Endodermal cell (in vitro differentiated cells): ENCODE measurements around the gene HOXD10. TPM values are rescaled to one million over a fixed set of nuclear protein-coding genes. Genes with fewer than 3 reads are reported as not detected.

Source experiments
- DNase-seq: peaks from one replicate; pipeline ENCODE4 v3.0.0-alpha.2; 2017
- H3K27ac ChIP-seq: 2 replicates; pipeline ENCODE4 v1.5.1; 2013; ENCODE audit warnings: mild to moderate bottlenecking, low read depth, low read length, moderate library complexity
- H3K27me3 ChIP-seq: 2 replicates; pipeline ENCODE4 v1.6.1; 2013; ENCODE audit warnings: mild to moderate bottlenecking, low read length, moderate library complexity; ENCODE audit not compliant: insufficient read depth, control insufficient read depth, poor library complexity, severe bottlenecking
- H3K36me3 ChIP-seq: 2 replicates; pipeline ENCODE4 v1.7.0; 2013; ENCODE audit warnings: mild to moderate bottlenecking, low read length, moderate library complexity; ENCODE audit not compliant: control insufficient read depth, insufficient read depth
- H3K4me1 ChIP-seq: one replicate; pipeline ENCODE4 v1.7.0; 2013; ENCODE audit warnings: low read length; ENCODE audit not compliant: control insufficient read depth, insufficient read depth
- H3K4me3 ChIP-seq: 2 replicates; pipeline ENCODE4 v1.5.1; 2013; ENCODE audit warnings: mild to moderate bottlenecking, low read length, moderate library complexity
- H3K9ac ChIP-seq: 2 replicates; pipeline ENCODE4 v1.6.1; 2013; ENCODE audit warnings: mild to moderate bottlenecking, low read length, moderate library complexity; ENCODE audit not compliant: poor library complexity, severe bottlenecking; ENCODE audit errors: extremely low read depth
- H3K9me3 ChIP-seq: 2 replicates; pipeline ENCODE4 v1.6.1; 2013; ENCODE audit warnings: mild to moderate bottlenecking, low read length, moderate library complexity; ENCODE audit not compliant: control insufficient read depth
- H3K27ac Mint-ChIP-seq: 2 replicates; pipeline ENCODE4 v1.8.0; 2020; ENCODE audit warnings: mixed read lengths
- H3K27me3 Mint-ChIP-seq: 2 replicates; pipeline ENCODE4 v1.8.0; 2021; ENCODE audit warnings: mild to moderate bottlenecking, mixed read lengths; ENCODE audit not compliant: insufficient read depth
- H3K36me3 Mint-ChIP-seq: 2 replicates; pipeline ENCODE4 v1.8.0; 2020; ENCODE audit warnings: low read depth, mixed read lengths
- H3K4me1 Mint-ChIP-seq: 2 replicates; pipeline ENCODE4 v1.8.0; 2020; ENCODE audit warnings: mixed read lengths
- H3K4me3 Mint-ChIP-seq: 2 replicates; pipeline ENCODE4 v1.8.0; 2020; ENCODE audit warnings: mild to moderate bottlenecking, moderate library complexity, mixed read lengths
- H3K9me3 Mint-ChIP-seq: 2 replicates; pipeline ENCODE4 v1.8.0; 2020; ENCODE audit warnings: mild to moderate bottlenecking, mixed read lengths
- CTCF ChIP-seq: fragments of 200-600 bp; sonication (generic); conservative IDR thresholded peaks from 2 replicates; pipeline ENCODE4 v1.5.0; 2021; ENCODE audit warnings: antibody characterized with exemption, mild to moderate bottlenecking
- WGBS, 2 experiments: methylation state at CpG; one replicate each; pipeline versions ENCODE4 v1.1.5 to v1.1.7; 2013; ENCODE audit warnings: missing lambda C conversion rate in 2 of 2, mixed read lengths in 1 of 2; ENCODE audit not compliant: insufficient coverage in 1 of 2, insufficient read length in 1 of 2; 5-methylcytosine and 5-hydroxymethylcytosine counted together
- total RNA-seq, 2 donors: library from RNA; stranded (reverse); fragmentation: NEBNext Ultra II Directional in 1 of 2; extraction: Animal tissue kit (Norgen Biotek cat#: 25700) in 1 of 2; gene quantifications; 2 replicates in 1 of 2; 3 replicates in 1 of 2; pipeline ENCODE4 v1.2.1, GENCODE V29; 2021

The HOXD10 gene
- total RNA-seq, 2 donors from 2014 or later = not detected

GRCh38 chr2:176098366-176099158, 18.0 kb upstream of the HOXD10 start:
- Mint-ChIP-seq H3K27ac (no peak overlapping the region), H3K4me1 (peaks cover 28% of the 10 kb centered on the region), H3K9me3 (no peaks in the 10 kb centered on the region), H3K36me3 (no peaks in the 10 kb centered on the region), H3K27me3 (peaks cover 100% of the 10 kb centered on the region), H3K4me3 (peak overlapping the region; percentile 43)
- Histone ChIP-seq H3K27ac (no peak overlapping the region), H3K4me3 (peak overlapping the region; percentile 61), H3K4me1 (no peaks in the 10 kb centered on the region), H3K36me3 (no peaks in the 10 kb centered on the region), H3K9me3 (no peaks in the 10 kb centered on the region), H3K27me3 (peaks cover 100% of the 10 kb centered on the region), H3K9ac (no peak overlapping the region)
- no peak for TF ChIP-seq CTCF
- 4 to 5% methylated on average over 6 to 35 of the region's 35 CpGs for WGBS, 2 experiments
- peak; percentile 83 for DNase-seq

- no peak overlapping the region for H3K27ac Mint-ChIP-seq
- no peak for TF ChIP-seq CTCF
- H3K4me3 Mint-ChIP-seq = peak overlapping the region; percentile 43
- 4 to 5% methylated on average over 19 to 30 of the region's 30 CpGs for WGBS, 2 experiments
- Histone ChIP-seq H3K4me1 (no peaks in the 10 kb centered on the region), H3K9me3 (no peaks in the 10 kb centered on the region), H3K9ac (no peak overlapping the region), H3K27me3 (peaks cover 100% of the 10 kb centered on the region), H3K36me3 (no peaks in the 10 kb centered on the region), H3K27ac (no peak overlapping the region), H3K4me3 (no peak overlapping the region)
- peaks cover 100% of the 10 kb centered on the region for H3K27me3 Mint-ChIP-seq
- H3K9me3 Mint-ChIP-seq = no peaks in the 10 kb centered on the region
- peak; percentile 68 for DNase-seq
- H3K4me1 Mint-ChIP-seq = peaks cover 30% of the 10 kb centered on the region
- H3K36me3 Mint-ChIP-seq = no peaks in the 10 kb centered on the region
Measured at GRCh38 chr2:176099159-176099727, 17.3 kb upstream of the HOXD10 start.

- Mint-ChIP-seq H3K4me3 (peak within 1 kb of the TSS; percentile 43), H3K36me3 (no peaks in the 10 kb centered on the region), H3K9me3 (no peaks in the 10 kb centered on the region), H3K27ac (no peak within 1 kb of the TSS), H3K4me1 (peaks cover 35% of the 10 kb centered on the region), H3K27me3 (peaks cover 100% of the 10 kb centered on the region)
- Histone ChIP-seq H3K36me3 (no peaks in the 10 kb centered on the region), H3K27ac (no peak within 1 kb of the TSS), H3K9ac (no peak within 1 kb of the TSS), H3K4me1 (no peaks in the 10 kb centered on the region), H3K27me3 (peaks cover 100% of the 10 kb centered on the region), H3K9me3 (no peaks in the 10 kb centered on the region), H3K4me3 (peak within 1 kb of the TSS; percentile 61)
- DNase-seq = peak; percentile 71
- 4% methylated on average over 30 to 70 of the region's 70 CpGs for WGBS, 2 experiments
- TF ChIP-seq CTCF = no peak
Measured at GRCh38 chr2:176099728-176100546, 16.6 kb upstream of the HOXD10 start, which contains the start of gene HOXD12. Gene HOXD12, plus strand, starts transcription at chr2:176099795. Its CDS starts 7 bp downstream, at chr2:176099802.
